D341Med (cell line): ENCODE data around the gene DGKA.
"Not testable (repeated sequence)": the region's sequence is repeated elsewhere in the genome, so short reads cannot be mapped to it uniquely, and the experiment has no call there.

ENCODE experiments used
- DNase-seq: peaks from one replicate; pipeline ENCODE4 v3.0.0; 2012; ENCODE audit warnings: low spot score

The DGKA gene

GRCh38 chr12:55999522-55999921 lies 68.6 kb downstream of the DGKA start:
- DNase-seq = not testable (repeated sequence)

DNA sequence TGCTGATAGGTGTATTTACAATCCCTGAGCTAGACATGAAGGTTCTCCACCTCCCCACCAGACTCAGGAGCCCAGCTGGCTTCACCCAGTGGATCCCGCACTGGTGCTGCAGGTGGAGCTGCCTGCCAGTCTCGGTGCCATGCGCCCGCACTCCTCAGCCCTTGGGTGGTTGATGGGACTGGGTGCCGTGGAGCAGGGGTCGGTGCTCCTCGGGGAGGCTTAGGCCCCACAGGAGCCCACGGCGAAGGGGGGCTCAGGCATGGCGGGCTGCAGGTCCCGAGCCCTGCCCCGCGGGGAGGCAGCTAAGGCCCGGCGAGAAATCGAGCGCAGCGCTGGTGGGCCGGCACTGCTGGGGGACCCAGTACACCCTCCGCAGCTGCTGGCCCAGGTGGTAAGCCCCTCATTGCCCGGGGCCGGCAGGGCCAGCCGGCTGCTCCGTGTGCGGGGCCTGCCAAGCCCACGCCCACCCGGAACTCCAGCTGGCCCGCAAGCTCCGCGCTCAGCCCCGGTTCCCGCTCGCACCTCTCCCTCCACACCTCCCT lies 69.1 kb downstream of the DGKA start:
- DNase-seq = not testable (repeated sequence)

- no peak for DNase-seq
Observed at GRCh38 chr12:56001487-56002100, 70.6 kb downstream of the DGKA start.

DNA sequence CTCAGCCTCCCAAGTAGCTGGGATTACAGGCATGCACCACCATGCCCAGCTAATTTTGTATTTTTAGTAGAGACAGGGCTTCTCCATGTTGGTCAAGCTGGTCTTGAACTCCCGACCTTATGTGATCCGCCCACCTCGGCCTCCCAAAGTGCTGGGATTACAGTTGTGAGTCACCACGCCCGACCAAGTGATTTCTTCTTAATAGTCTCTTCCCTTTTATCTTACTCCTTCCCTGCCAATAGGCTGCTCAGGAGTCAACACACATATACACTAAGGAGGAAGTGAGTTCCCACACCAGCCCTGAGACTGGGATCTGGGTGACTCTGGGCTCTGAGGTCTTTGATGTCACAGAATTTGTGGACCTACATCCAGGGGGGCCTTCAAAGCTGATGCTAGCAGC lies 72.4 kb downstream of the DGKA start:
- DNase-seq = not testable (repeated sequence)
